Esophagus mucosa (tissue), 1 donor: Measurements from ENCODE around the gene PCP4. TPM values are rescaled to one million over a fixed set of nuclear protein-coding genes. Genes with fewer than 3 reads are reported as not detected.

Experiments
- ATAC-seq: fragments of 200-7000 bp; cut with Tn5 transposase; one replicate; pipeline ENCODE4 v1.9.1; 2020
- total RNA-seq: library from RNA; stranded (reverse); gene quantifications from one replicate; pipeline ENCODE4 v1.2.4, GENCODE V29; 2023
- donor health status: DM: yes; HTN: yes; CAD: no.

The PCP4 gene
- total RNA-seq, 1 donor from 2014 or later, result 1.3 TPM

DNA sequence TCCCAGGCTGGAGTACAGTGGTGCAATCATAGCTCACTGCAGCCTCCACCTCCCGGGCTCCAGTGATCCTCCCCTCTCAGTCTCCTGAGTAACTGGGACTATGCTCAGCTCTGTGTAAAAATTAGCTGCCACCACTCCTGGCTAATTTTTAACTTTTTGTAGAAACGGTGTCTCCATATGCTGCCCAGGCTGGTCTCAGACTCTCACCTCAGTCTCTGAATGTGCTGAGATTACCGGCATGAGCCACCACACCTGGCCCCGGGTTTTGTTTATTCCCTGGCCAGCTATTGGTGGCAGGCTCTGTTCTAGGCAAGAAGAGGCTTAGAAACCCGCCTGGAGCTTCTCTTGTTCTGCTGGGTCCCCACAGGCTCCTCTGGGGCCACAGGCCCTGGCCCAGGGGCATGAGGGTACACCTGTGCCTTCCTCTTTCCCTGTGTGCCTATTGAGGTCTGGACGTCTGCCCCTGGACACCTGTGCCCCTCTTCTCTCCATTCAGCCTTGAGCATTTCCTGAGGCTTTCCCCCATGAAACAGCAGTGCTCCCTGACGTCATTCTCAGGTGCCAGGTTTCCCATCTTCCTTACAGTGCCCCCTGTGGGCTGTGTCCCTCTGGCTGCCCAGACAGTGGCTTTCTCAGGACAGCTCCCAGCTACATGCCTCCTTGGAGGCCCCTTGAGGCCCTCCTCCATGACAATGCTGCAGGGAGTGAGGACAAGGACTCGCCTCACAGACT is 57.5 kb downstream of the PCP4 start:
- ATAC-seq, result no peak

DNA sequence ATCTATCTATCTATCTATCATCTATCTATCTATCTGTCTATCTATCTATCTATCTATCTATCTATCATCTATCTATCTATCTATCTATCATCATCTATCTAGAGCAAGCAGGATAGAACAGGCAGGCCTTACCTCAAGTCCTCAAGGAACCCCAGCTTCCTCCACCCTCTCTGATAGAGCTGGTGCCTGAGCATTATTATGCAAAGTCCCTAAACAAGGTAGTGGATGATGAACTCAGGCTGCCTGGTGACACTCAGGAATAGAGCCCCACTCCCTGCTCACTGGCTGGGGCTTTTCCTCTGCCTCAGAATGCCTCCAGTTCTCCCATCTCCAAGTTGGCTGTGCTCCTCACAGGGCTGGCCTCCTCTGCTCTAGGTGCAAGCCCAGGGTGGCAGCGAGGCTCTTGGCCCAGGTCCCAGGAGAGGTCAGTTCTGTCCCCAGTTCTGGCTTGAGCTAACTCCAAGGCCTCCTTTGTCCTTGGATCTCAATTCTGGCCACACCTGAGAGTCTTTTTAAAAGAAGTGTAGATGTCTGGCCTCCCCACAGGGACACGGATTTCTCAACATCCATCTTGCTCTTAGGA is 60.2 kb downstream of the PCP4 start:
- ATAC-seq, result no peak

DNA sequence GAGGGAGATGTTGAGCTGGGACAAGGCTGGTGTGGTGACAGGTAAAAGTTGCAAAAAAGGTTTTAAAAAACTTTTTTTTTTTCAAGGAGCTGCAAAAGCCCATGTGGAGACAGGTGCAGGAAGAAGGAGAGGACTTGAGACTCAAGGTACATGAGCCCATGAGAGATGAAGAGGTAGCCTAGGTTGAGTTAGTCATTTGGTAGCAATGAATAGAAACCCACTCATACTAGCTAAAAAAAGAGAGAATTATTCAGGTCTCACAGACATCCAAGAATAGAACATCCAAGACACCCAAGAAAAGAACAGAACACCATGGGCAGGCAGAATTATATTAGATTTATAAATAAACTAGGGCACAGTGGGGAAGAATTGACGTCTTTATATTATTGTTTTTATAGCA is 65.1 kb downstream of the PCP4 start:
- no peak for ATAC-seq

DNA sequence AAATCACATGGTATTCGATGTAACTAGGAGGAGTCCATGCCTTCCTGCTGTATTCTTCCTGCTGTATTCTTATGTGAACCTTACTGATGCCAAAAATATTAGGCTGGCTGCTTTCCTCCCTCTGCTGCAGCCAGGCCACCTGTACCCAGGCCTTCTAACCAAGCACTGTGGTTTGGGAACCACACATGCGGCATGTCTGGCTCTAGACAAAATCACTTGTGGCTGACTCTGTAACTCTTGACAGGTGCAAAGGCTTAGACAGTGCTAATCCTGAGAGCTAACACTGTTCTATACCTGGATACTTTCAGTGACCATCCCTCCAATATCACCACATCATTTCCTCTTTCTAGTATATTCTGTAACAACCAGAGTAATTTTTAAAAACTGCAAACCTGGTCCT is 67.7 kb downstream of the PCP4 start:
- ATAC-seq, result no peak

DNA sequence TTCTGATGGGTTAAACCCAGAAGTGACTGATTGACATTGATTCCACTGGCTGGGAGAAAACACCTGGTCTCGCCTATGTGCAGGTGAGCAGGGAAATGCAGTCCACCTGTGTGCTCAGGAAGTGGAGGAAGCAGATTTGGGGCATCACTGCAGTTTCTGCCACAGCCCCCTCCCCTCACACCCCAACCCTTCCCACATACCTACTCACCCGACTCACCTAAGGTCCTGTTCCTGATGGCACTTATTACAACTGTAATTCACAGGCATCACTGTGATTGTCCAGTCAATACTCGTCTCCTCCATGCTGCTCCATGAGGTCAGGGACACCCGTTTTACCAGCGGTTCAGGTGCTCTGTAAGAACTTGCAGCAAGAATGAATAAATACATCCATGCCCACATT is 68.5 kb downstream of the PCP4 start:
- ATAC-seq, result no peak

DNA sequence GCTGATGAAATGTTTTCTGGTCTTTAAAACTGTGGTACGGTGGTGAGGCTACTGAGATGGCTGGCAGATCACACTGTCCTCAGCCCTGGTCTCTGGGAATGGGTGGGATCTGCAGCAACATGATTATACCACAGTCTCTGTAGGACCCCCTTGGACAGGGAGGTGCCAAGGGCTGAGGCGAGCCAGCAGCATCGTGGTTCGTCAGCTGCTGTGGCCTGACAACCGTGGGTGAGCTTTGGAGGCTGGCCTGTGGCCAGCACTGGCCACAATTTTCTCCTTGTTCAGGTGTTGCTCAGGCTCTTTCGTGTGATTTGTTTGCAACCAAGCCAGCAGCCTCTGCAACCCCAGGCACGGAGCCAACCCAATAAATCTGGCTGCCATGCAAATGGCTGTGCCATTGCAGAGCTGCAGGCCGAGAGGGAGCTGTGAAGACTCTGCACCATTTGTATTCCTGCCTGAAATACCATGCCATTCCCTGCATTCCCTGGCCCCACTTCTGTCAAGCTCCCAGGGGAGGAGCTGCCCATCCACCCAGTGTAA is 70.9 kb downstream of the PCP4 start:
- ATAC-seq, result no peak

DNA sequence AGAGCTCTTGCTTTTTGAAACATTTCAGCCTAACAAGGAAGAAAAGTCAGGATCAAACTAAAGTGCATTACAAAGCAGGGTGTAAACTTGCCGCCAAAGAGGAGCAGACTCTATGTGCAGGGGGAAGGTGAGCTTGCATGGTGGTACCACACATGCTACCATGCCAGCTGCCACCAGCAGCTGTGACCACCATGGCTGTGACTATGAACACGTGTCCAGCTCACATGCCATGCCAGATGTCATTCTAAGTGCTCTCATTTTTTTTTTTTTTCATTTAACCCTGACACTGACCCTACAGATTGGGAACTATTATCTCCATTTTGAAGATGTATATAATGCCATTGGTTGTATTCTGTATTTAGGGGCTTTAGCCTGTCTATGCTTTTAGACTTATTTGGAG is 79.0 kb downstream of the PCP4 start:
- ATAC-seq, result no peak

DNA sequence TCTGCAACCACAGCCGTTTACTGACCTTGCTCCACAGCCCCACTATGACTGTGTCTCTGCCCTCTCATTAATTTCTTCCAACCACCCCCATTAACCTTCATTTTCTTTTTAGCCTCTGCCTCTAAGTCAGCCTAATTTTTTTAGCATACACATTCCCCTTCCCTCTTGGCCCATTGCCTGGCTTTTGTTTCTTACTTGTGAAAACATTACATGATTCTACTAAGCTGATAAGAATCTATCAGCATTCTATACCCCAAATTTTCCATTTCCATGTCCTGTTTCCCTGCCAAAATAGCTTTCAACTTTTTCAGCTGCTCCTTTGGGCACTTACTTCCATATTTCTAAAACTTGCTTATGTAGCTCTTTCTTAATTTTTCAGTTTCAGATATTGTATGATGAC is 79.8 kb downstream of the PCP4 start:
- no peak for ATAC-seq

DNA sequence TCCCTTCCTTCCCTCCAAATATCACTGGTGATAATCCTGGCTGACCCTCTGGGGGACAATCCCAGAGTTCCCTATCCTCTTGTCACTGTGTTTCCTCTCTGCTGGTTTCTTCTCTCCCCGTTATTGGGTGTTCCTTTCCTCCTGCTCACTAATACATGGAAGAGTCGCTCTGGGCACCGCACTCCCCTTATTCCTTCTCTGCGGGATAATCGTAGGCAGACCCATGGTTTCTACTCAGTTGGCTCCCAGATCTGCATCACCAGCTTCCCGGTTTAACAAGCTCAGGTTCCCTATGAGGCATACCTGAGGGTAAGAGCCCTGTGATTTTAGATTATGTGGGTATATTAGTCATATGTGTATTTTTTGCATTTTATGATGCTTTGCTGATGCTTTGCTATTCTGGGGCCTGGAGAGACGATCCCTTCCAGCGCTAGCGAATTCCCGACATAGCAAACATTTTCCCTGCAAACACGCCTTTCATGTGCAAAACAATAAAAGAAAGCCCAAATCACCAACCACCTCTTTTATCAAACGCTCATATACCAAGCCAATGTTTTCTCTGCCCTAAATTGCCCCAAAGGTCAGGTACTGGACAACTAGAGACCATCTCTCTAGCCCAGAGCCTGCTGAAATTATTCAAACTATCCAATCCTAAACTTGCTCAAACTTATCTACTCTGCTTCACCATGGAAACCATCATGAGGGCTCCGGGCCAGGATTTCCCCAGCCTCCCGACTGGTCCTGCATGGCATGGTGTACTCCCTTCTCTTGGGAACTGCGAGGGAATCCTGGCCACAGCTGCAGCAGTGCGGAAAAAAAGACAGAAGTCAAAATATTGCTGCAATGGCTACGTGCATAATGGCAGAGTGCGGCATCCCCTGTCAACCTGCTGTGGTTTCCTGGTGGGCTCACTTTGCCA is 84.2 kb downstream of the PCP4 start:
- no peak for ATAC-seq

DNA sequence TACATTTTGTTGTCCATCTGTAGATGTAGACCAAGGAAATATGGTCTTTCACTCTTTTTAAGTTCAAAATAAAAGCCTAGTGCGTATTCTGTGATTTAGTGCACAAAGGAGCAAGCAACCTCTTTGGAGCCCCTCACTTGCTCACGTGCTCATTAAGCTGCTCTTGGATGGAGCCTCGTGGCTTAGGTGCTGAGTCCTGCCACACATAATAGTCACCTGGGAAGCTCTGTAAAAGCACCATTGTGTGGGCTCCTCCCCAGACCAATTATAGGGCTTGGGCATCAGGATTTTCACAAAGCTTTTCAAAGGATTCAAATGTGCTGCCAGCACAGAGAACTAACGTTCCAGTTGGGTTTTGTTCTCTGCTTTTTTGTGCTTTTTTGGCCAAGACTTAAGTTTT is 85.0 kb downstream of the PCP4 start:
- no peak for ATAC-seq

DNA sequence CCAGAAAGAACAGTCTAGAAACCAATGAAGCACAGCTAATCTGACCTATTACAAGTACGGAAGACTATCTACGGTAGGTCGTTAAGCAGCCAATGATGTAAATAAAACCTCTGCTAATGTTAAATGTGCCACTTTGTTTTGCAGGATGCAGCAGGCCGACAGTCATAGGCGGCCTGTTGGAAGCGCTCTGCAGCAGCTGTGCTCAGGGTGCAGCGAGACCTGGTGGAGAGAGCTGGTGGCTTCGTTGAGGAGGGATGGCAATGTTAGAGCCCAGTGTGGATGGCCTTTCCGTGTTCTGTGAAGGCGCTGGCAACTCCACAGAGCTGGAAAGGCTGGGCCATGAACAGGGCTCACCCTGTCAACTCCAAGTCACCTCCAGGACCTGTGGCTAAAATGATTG is 87.3 kb downstream of the PCP4 start:
- no peak for ATAC-seq

DNA sequence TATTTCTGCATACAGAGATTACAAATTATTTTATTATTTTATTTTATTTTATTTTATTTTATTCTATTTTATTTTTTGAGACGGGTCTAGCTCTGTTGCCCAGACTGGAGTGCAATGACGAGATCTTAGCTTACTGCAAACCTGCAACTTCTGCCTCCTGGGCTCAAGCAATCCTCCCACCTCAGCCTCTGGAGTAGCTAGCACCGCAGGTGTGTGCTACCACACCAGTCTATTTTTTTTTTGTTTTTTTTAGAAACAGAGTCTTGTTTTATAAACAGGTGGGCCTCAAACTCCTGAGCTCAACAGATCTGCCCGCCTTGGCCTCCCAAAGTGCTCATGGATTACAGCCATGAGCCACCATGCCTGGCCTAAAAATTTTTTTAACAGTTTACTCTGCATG is 88.1 kb downstream of the PCP4 start:
- ATAC-seq, result no peak

DNA sequence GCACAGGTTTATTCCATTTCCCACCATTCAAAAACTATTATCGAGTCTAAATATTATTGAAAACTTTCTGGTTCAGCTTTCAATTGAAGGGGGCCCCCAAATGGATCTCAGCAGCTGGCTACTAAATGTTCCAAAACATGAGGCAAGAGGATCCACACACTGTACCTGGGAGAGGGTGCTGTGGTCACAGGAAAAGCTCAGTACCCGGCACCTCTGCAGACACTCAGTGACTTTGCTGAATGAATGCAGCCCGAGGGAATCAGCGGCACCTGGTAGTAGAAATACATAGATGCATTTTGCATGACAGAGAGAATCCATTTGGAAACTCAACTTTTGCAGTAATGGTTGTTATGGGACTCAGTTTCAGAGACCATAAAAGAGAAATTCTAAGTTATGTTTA is 89.3 kb downstream of the PCP4 start:
- ATAC-seq, result no peak

DNA sequence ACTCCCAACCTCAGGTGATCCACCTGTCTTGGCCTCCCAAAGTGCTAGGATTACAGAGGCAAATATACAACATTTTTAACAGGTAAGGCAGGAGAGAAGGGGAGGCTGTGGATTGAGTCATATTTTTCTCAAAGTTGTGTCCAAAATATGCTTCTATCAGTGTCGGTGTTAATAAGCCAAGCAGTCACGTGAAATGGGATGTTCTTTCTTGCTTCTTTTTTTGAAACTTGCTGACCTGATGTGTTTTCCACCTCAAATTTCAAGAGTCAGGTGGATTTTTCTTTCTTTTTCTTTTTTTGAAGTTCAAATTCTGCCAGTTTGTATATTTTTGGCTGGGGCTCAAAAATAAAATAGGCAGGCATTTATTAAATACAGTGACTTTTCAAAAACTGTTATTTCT is 91.5 kb downstream of the PCP4 start:
- no peak for ATAC-seq

DNA sequence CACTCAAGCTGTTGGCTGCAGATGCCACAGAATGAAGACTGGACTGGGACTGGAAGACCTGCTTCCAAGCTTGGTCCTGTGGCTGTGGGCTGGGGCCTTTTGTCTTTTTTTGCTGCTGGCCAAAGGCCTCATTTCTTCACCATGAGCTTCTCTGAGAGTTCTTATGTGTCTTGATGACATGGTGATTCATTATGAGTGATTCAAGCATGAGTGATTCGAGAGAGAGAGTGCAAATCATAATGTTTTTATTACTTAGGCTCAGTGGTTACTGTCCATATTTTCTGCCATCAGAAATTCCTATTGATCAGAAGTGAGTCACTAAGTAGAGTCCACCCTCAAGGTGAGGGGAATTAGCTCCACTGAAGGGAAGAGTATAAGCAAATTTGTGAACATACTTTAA is 94.0 kb downstream of the PCP4 start:
- ATAC-seq, result no peak

DNA sequence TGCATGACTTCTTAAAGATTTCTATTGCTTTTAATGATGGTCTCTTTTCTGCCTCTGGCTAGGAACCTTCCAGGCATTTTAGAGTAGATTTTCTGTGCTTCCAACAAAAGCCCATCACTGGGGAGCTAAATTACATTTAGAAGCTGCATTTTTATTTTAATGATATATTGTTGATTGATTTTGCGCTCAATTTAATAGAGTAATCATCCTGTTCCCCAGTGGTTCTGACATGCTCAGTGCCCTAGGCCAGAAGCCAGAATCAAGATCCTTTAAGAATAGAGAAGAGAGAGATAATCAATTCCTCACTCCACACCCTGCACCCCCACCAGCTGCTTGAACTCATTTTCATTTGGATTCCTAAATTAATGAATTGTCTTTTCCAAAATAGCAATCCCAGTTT is 97.8 kb downstream of the PCP4 start:
- no peak for ATAC-seq

DNA sequence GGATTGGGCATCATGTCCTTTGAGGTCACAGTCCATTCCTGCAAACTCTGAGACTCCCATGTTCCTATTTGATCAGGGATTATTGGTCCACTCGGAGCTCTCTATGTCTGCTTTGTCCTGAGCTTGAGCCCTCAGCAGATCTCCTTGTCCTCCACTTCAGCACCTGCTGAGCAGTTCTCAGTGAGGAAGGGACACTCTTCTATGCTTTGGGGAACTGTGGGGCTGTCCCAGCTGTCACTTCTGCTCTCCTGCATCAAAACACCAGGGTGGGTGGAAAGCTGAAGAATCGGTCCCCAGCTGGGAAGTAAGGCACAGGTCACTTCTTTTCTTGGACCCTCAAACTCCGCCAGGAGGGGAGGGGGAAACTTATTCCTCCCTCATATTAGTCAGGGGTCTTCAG is 99.5 kb downstream of the PCP4 start:
- ATAC-seq, result no peak

DNA sequence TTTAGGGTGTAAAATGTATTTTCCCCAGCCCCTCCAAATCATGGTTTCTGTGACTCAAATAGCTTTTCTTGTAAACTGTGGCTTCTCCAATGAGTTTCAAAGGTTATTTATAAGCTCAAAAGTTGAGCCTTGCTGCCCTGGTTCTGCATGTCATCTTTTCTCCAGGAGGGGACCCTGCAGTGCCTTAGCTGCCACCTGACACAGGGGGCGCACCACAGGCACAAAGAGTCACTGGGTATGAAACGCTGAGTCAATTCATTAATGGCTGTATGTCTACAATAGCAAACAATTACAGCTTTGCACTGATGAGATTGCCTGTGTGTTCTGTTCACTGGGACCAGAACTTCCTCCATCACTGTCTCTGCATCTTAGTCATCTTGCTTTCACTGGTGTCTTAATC is 100.8 kb downstream of the PCP4 start:
- no peak for ATAC-seq

DNA sequence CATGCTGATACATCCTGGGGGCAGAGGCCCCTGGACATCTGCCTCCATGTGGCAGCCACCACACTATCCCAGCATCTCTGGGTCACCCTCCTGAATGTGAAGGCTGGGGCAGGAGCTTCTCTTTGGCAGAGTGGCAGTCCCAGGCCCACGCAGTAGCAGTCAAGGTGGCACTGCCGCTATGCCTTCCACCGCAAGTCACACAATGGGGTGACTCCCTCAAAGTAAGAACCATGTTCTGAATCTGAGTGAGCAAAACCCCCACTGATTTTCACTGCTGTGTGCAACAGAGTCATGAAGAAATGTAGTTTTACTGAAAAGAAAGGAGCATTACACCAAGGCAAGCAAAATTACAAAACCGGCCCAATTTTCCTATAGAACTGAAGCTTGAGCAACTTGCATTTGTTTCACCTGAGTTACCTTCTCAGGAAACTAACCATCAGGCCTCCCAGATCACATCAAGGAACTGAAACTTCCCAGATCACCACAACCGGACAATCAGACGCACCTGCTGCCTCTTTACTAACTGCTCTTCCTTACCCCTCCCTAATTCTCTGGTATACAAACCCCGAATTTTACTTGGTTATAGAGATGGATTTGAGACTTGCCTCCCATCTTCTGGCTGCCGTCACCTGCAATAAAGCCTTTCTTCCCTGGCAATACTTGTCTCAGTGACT is 102.6 kb downstream of the PCP4 start:
- ATAC-seq, result no peak

DNA sequence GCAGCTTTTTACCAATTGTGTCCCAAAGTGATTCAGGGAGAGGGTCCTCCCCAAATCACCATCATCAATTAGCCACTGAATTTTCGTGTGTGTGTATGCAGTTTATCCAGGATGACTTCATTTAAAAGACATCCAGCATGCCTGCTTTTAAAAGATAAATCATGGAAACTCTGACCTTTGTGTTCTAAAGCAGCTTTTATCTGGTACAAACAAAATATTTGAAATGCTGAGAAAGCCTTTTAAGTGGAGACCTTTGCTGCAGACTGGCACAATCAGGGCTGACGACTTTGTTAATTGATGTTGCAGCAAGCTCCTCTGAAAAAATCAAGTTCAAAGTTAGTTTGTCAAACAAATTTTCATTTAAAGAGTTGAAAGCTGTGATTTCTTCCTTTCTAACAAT is 104.7 kb downstream of the PCP4 start:
- no peak for ATAC-seq

DNA sequence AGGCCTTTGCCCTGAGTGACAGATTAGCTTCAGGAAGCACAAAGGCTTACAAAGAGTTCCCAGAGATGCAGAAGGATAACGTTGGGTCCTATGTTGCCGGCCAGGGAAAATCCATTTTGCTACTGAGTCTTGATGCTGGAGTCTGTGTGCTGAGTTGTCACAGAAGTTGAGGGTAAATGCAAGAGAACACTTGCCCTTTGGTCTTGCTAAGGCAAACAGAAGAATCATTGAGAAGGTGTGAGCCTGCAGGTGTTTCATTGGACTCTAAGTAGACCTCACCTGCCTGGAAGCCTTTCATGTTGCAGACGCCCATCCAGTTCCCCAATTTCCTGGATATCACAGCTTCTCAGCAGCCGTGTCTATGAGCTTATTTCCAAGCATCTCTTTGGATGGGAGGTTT is 105.2 kb downstream of the PCP4 start:
- ATAC-seq, result no peak

DNA sequence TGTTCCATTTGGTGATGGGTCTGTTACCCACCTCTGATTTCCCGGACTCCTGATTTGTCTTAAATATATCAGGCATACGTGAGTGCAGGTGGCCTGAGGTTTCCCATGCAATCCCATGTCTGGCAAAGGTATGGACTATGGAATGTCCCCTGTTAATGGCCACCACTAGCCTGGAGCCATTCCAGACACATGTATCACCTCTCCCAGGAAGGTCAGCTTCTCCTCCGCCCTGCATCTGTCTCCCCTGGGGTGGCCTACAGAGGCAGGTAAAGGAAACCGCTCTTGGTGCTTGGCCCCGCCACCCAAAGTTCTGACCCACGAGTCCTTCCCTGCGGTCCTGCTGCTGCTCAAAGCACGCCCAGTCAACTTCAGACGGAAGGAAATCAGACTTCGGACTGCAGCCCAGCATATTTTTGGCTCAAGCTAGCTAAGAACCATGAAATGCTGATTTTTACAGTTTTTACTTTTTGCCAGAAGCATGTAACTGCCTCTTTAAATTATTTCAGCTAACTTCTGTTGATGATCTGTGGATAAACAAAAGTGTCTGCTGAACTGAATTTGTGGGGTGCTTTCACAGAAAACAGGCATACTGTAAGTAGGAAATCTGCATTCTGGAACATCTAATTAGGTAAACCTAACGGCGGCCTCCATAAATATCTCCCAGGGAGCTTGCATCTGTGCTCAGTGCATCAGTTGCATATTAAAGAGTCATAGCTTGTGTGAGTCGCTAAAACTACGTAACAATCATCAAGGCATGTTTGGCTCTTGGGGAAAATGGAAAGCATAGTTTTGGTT is 105.9 kb downstream of the PCP4 start:
- ATAC-seq, result no peak
